HL-60 (cell line): ENCODE measurements around the gene PTK7.

Source experiments
- GABPA ChIP-seq: IDR thresholded peaks from 2 replicates; pipeline ENCODE4 v1.6.1; 2012; ENCODE audit warnings: low read depth
- POLR2AphosphoS5 ChIP-seq: IDR thresholded peaks from 2 replicates; pipeline ENCODE4 v1.6.1; 2012; ENCODE audit warnings: low read depth
- REST ChIP-seq: IDR thresholded peaks from 2 replicates; pipeline ENCODE4 v1.6.1; 2012; ENCODE audit warnings: low read depth; ENCODE audit not compliant: insufficient replicate concordance
- TF ChIP-seq, protein P1 (sequence below): IDR thresholded peaks from one replicate; pipeline ENCODE4 v1.5.1; 2011; ENCODE audit warnings: low read length, control low read depth, inconsistent platforms; ENCODE audit not compliant: insufficient read depth

DNA sequence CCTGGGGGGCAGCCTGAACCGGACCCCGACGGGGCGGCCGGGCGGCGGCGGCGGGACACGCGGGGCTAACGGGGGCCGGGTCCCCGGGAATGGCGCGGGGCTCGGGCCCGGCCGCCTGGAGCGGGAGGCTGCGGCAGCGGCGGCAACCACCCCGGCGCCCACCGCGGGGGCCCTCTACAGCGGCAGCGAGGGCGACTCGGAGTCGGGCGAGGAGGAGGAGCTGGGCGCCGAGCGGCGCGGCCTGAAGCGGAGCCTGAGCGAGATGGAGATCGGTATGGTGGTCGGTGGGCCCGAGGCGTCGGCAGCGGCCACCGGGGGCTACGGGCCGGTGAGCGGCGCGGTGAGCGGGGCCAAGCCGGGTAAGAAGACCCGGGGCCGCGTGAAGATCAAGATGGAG, 95.6 kb downstream of the PTK7 start:
- TF ChIP-seq GABPA (no peak), REST (no peak), POLR2AphosphoS5 (no peak)
- TF ChIP-seq, protein P1, sequence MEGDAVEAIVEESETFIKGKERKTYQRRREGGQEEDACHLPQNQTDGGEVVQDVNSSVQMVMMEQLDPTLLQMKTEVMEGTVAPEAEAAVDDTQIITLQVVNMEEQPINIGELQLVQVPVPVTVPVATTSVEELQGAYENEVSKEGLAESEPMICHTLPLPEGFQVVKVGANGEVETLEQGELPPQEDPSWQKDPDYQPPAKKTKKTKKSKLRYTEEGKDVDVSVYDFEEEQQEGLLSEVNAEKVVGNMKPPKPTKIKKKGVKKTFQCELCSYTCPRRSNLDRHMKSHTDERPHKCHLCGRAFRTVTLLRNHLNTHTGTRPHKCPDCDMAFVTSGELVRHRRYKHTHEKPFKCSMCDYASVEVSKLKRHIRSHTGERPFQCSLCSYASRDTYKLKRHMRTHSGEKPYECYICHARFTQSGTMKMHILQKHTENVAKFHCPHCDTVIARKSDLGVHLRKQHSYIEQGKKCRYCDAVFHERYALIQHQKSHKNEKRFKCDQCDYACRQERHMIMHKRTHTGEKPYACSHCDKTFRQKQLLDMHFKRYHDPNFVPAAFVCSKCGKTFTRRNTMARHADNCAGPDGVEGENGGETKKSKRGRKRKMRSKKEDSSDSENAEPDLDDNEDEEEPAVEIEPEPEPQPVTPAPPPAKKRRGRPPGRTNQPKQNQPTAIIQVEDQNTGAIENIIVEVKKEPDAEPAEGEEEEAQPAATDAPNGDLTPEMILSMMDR: no peak
